ENCODE data around the gene SLC47A2.

The SLC47A2 gene

DNA sequence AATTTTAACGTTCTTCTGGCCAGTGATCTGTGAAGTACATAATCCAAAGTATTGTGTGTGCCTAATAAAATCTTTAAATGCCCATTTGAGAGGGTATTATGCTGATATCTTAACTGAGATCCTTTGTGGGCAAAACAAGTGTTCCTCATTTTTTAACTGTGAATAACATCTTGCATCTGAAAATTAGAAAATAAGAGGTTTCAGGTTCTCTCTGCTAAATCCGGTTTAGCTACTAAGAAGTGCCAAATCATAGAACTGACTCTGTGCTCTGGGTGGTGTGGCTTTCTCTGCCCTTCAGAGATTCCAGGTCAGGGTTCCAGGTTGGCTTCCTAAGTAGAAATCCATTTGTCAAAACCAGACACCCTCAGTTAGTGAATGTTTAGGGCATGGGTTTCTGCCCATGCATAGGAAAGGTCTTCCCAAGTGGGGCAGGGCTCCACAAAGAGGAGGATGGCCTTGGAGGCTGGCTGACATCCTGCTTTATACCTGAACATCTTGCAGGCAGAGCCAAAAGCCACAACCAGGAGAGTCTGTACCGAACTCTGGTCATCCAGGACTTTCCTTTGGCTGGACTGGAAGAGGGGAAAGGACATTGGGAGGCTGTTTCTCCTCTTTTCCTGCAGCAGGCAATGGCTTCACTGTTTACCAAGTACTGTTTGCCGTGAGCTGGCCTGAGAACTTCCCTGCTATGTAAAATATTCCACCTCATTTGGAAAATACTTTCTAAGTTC lies 59.4 kb downstream of the SLC47A2 start:
- TF ChIP-seq YY1 (IDR thresholded peaks at IDR 0.05; ENCODE audit: low read depth) = no peak
- TF ChIP-seq, protein P1, sequence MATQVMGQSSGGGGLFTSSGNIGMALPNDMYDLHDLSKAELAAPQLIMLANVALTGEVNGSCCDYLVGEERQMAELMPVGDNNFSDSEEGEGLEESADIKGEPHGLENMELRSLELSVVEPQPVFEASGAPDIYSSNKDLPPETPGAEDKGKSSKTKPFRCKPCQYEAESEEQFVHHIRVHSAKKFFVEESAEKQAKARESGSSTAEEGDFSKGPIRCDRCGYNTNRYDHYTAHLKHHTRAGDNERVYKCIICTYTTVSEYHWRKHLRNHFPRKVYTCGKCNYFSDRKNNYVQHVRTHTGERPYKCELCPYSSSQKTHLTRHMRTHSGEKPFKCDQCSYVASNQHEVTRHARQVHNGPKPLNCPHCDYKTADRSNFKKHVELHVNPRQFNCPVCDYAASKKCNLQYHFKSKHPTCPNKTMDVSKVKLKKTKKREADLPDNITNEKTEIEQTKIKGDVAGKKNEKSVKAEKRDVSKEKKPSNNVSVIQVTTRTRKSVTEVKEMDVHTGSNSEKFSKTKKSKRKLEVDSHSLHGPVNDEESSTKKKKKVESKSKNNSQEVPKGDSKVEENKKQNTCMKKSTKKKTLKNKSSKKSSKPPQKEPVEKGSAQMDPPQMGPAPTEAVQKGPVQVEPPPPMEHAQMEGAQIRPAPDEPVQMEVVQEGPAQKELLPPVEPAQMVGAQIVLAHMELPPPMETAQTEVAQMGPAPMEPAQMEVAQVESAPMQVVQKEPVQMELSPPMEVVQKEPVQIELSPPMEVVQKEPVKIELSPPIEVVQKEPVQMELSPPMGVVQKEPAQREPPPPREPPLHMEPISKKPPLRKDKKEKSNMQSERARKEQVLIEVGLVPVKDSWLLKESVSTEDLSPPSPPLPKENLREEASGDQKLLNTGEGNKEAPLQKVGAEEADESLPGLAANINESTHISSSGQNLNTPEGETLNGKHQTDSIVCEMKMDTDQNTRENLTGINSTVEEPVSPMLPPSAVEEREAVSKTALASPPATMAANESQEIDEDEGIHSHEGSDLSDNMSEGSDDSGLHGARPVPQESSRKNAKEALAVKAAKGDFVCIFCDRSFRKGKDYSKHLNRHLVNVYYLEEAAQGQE (IDR thresholded peaks at IDR 0.05; ENCODE audit: low read depth) = no peak
- 0 out of 2 replicates have a peak, but pooled peaks have one; percentile 33 for TF ChIP-seq EP300 (IDR thresholded peaks at IDR 0.05; ENCODE audit: borderline replicate concordance)
- TF ChIP-seq TEAD4 (IDR thresholded peaks at IDR 0.05) = 0 out of 2 replicates have a peak, but pooled peaks have one; percentile 2
- no peak for TF ChIP-seq CEBPB (IDR thresholded peaks at IDR 0.05)

DNA sequence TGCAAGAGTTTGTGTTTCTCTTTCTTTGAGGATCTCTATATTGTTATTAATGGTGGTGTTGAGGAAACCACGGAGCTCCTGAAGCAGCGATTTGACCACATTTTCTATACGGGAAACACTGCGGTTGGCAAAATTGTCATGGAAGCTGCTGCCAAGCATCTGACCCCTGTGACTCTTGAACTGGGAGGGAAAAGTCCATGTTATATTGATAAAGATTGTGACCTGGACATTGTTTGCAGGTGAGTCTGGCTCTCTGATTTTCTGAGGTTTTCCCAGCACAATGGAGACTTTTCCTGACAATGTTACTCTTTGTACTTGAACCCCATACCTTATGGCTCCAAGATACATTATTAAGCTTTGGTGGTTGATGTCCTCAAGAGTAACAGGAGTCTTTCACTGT lies 60.0 kb downstream of the SLC47A2 start:
- no peak for TF ChIP-seq EGR1 (IDR thresholded peaks at IDR 0.05)
- TF ChIP-seq YY1 (IDR thresholded peaks at IDR 0.05; ENCODE audit: low read depth) = no peak
- no peak for TF ChIP-seq CEBPB (IDR thresholded peaks at IDR 0.05)
- TF ChIP-seq CREB1 (IDR thresholded peaks at IDR 0.05; ENCODE audit: low read depth) = no peak
- TF ChIP-seq RAD21 (IDR thresholded peaks at IDR 0.05; ENCODE audit: low read depth) = no peak
- TF ChIP-seq, protein P2, sequence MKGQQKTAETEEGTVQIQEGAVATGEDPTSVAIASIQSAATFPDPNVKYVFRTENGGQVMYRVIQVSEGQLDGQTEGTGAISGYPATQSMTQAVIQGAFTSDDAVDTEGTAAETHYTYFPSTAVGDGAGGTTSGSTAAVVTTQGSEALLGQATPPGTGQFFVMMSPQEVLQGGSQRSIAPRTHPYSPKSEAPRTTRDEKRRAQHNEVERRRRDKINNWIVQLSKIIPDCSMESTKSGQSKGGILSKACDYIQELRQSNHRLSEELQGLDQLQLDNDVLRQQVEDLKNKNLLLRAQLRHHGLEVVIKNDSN (IDR thresholded peaks at IDR 0.05) = no peak
- TF ChIP-seq TAF1 (IDR thresholded peaks at IDR 0.05; ENCODE audit: low read depth) = no peak
- no peak for TF ChIP-seq TEAD4 (IDR thresholded peaks at IDR 0.05)
- no peak for TF ChIP-seq ZBTB7A (IDR thresholded peaks at IDR 0.05; ENCODE audit: low read depth)
- TF ChIP-seq TCF12 (IDR thresholded peaks at IDR 0.05; ENCODE audit: low read depth) = no peak
- TF ChIP-seq NFIC (IDR thresholded peaks at IDR 0.05) = no peak
- TF ChIP-seq, protein P1 (IDR thresholded peaks at IDR 0.05; ENCODE audit: low read depth) = no peak
- no peak for TF ChIP-seq FOXM1 (IDR thresholded peaks at IDR 0.05; ENCODE audit: borderline replicate concordance, low read depth)
- TF ChIP-seq, protein P3, sequence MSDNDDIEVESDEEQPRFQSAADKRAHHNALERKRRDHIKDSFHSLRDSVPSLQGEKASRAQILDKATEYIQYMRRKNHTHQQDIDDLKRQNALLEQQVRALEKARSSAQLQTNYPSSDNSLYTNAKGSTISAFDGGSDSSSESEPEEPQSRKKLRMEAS (IDR thresholded peaks at IDR 0.05) = no peak

DNA sequence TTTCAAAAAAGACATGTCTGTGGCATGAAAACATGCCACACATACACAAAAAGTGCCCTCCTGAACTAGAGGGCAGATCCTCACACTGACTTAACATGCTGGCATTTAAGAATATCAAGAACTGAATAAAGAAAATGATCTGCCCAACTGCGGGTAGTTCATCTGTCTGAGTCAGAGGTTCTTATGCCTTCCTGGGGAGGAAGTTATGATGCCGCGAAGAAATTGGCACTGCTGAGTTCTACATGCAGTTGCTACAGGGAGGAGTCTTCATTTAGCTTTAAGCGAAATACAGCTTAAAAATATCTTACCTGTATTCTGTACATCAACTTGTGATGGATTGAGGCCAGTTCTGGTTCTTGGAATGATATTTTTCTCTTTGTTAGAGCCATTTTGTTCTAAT lies 61.5 kb downstream of the SLC47A2 start:
- TF ChIP-seq, protein P3 (IDR thresholded peaks at IDR 0.05) = no peak
- TF ChIP-seq EGR1 (IDR thresholded peaks at IDR 0.05) = no peak
- no peak for TF ChIP-seq YY1 (IDR thresholded peaks at IDR 0.05; ENCODE audit: low read depth)
- no peak for TF ChIP-seq CEBPB (IDR thresholded peaks at IDR 0.05)
- TF ChIP-seq, protein P2 (IDR thresholded peaks at IDR 0.05) = no peak
- TF ChIP-seq, protein P1 (IDR thresholded peaks at IDR 0.05; ENCODE audit: low read depth) = no peak
- no peak for TF ChIP-seq TCF12 (IDR thresholded peaks at IDR 0.05; ENCODE audit: low read depth)
- no peak for TF ChIP-seq NFIC (IDR thresholded peaks at IDR 0.05)
- TF ChIP-seq EP300 (IDR thresholded peaks at IDR 0.05; ENCODE audit: borderline replicate concordance) = no peak
- no peak for TF ChIP-seq TEAD4 (IDR thresholded peaks at IDR 0.05)

DNA sequence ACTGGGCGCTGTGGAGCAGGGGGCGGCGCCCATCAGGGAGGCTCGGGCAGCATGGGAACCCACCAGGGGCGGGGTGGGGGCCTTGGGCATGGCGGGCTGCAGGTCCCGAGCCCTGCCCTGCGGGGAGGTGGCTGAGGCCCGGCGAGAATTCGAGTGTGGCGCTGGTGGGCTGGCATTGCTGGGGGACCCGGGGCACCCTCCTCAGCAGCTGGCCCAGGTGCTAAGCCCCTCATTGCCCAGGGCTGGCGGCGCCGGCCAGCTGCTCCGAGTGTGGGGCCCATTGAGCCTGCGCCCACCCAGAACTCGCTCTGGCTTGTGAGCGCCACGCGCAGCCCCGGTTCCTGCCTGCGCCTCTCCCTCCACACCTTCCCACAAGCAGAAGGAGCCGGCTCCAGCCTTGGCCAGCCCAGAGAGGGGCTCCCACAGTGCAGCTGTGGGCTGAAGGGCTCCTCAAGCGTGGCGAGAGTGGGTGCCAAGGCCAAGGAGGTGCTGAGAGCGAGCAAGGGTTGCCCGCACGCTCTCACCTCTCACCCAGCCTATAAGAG lies 62.0 kb downstream of the SLC47A2 start:
- TF ChIP-seq YY1 (IDR thresholded peaks at IDR 0.05; ENCODE audit: low read depth) = no peak
- no peak for TF ChIP-seq TCF12 (IDR thresholded peaks at IDR 0.05; ENCODE audit: low read depth)
- TF ChIP-seq, protein P2 (IDR thresholded peaks at IDR 0.05) = no peak
- TF ChIP-seq TEAD4 (IDR thresholded peaks at IDR 0.05) = no peak
- no peak for TF ChIP-seq NFIC (IDR thresholded peaks at IDR 0.05)
- TF ChIP-seq FOXM1 (IDR thresholded peaks at IDR 0.05; ENCODE audit: borderline replicate concordance, low read depth) = no peak
- no peak for TF ChIP-seq EP300 (IDR thresholded peaks at IDR 0.05; ENCODE audit: borderline replicate concordance)
- no peak for TF ChIP-seq CREB1 (IDR thresholded peaks at IDR 0.05; ENCODE audit: low read depth)
- TF ChIP-seq EGR1 (IDR thresholded peaks at IDR 0.05) = no peak
